SK-N-SH treated with all-trans-retinoic acid at 6 μM for 48 hours (cell line): ENCODE data around the gene BACH2.

Experiments used
- ATAC-seq: fragments of 200-7000 bp; cut with Tn5 transposase; 3 replicates; pipeline ENCODE4 v1.9.1; 2020; ENCODE audit warnings: mild to moderate bottlenecking, moderate library complexity
- ARNTL ChIP-seq: fragments of 450-650 bp; formaldehyde crosslinking; IDR thresholded peaks from 2 replicates; pipeline ENCODE4 v1.5.0; 2020; ENCODE audit warnings: low read depth, mild to moderate bottlenecking, moderate library complexity, borderline replicate concordance
- BACH2 ChIP-seq: fragments of 250-450 bp; sonication (Bioruptor Pico); IDR thresholded peaks from 2 replicates; pipeline ENCODE4 v1.9.0; 2021; ENCODE audit warnings: mild to moderate bottlenecking, borderline replicate concordance
- CREB5 ChIP-seq: fragments of 250-450 bp; sonication (Bioruptor Pico); IDR thresholded peaks from 2 replicates; pipeline ENCODE4 v1.5.1; 2020; ENCODE audit warnings: low read depth, mild to moderate bottlenecking, moderate library complexity
- CSDC2 ChIP-seq: fragments of 250-450 bp; sonication (Bioruptor Pico); IDR thresholded peaks from 2 replicates; pipeline ENCODE4 v1.5.0; 2020; ENCODE audit warnings: mild to moderate bottlenecking, moderate library complexity
- CSRNP3 ChIP-seq: fragments of 250-450 bp; sonication (Bioruptor Pico); IDR thresholded peaks from 2 replicates; pipeline ENCODE4 v1.5.1; 2021; ENCODE audit warnings: mild to moderate bottlenecking, moderate library complexity
- ESRRG ChIP-seq: fragments of 250-450 bp; sonication (Bioruptor Pico); IDR thresholded peaks from 2 replicates; pipeline ENCODE4 v1.6.1; 2021; ENCODE audit warnings: mild to moderate bottlenecking
- GLIS3 ChIP-seq: fragments of 250-450 bp; sonication (Bioruptor Pico); IDR thresholded peaks from 2 replicates; pipeline ENCODE4 v1.5.0; 2020; ENCODE audit warnings: mild to moderate bottlenecking, moderate library complexity
- ISL1 ChIP-seq: fragments of 250-450 bp; sonication (Bioruptor Pico); IDR thresholded peaks from 2 replicates; pipeline ENCODE4 v2.1.2; 2022; ENCODE audit warnings: mild to moderate bottlenecking, moderate library complexity
- OSR1 ChIP-seq: fragments of 250-450 bp; sonication (Bioruptor Pico); IDR thresholded peaks from 2 replicates; pipeline ENCODE4 v1.8.0; 2022; ENCODE audit warnings: moderate library complexity, mild to moderate bottlenecking, inconsistent platforms
- PATZ1 ChIP-seq: fragments of 250-450 bp; sonication (Bioruptor Pico); IDR thresholded peaks from 2 replicates; pipeline ENCODE4 v1.8.0; 2020; ENCODE audit warnings: mild to moderate bottlenecking, moderate library complexity, borderline replicate concordance
- PPARA ChIP-seq: fragments of 250-450 bp; sonication (Bioruptor Pico); IDR thresholded peaks from 2 replicates; pipeline ENCODE4 v1.5.0; 2020; ENCODE audit warnings: mild to moderate bottlenecking, borderline replicate concordance
- RARB ChIP-seq: fragments of 250-450 bp; sonication (Bioruptor Pico); IDR thresholded peaks from 2 replicates; pipeline ENCODE4 v1.8.0; 2021; ENCODE audit warnings: mild to moderate bottlenecking, moderate library complexity
- SNAI2 ChIP-seq: fragments of 250-450 bp; sonication (Bioruptor Pico); IDR thresholded peaks from 2 replicates; pipeline ENCODE4 v1.5.0; 2020; ENCODE audit warnings: mild to moderate bottlenecking, moderate library complexity
- TCF4 ChIP-seq: fragments of 250-450 bp; sonication (Bioruptor Pico); IDR thresholded peaks from 2 replicates; pipeline ENCODE4 v1.8.0; 2021; ENCODE audit warnings: mild to moderate bottlenecking, moderate library complexity, borderline replicate concordance
- TOX ChIP-seq: fragments of 250-450 bp; sonication (Bioruptor Pico); IDR thresholded peaks from 2 replicates; pipeline ENCODE4 v1.8.0; 2021; ENCODE audit warnings: mild to moderate bottlenecking, moderate library complexity, borderline replicate concordance
- TSHZ2 ChIP-seq: fragments of 250-450 bp; sonication (Bioruptor Pico); IDR thresholded peaks from 2 replicates; pipeline ENCODE4 v1.5.0; 2020; ENCODE audit warnings: mild to moderate bottlenecking, moderate library complexity
- ZFP3 ChIP-seq: fragments of 250-450 bp; sonication (Bioruptor Pico); IDR thresholded peaks from 2 replicates; pipeline ENCODE4 v1.5.0; 2020; ENCODE audit warnings: mild to moderate bottlenecking, moderate library complexity
- ZFP30 ChIP-seq: fragments of 450-650 bp; formaldehyde crosslinking; IDR thresholded peaks from 2 replicates; pipeline ENCODE4 v1.5.0; 2022; ENCODE audit warnings: mild to moderate bottlenecking, moderate library complexity
- ZNF70 ChIP-seq: fragments of 450-650 bp; formaldehyde crosslinking; IDR thresholded peaks from 2 replicates; pipeline ENCODE4 v1.5.0; 2020; ENCODE audit warnings: mild to moderate bottlenecking, moderate library complexity

BACH2 gene

GRCh38 chr6:89925826-89926225 lies 370.8 kb downstream of the BACH2 start:
- ATAC-seq, result no peak
- TF ChIP-seq ESRRG (CRISPR knock-in tag) (no peak), RARB (CRISPR knock-in tag) (no peak), ZFP30 (no peak), TCF4 (CRISPR knock-in tag) (no peak), ZFP3 (CRISPR knock-in tag) (no peak), BACH2 (CRISPR knock-in tag) (no peak), SNAI2 (CRISPR knock-in tag) (no peak), TOX (CRISPR knock-in tag) (no peak), ZNF70 (no peak)
- TF ChIP-seq, all 23 proteins: peak for 0

GRCh38 chr6:89924231-89924630 lies 372.4 kb downstream of the BACH2 start:
- no peak for TF ChIP-seq CREB5 (CRISPR knock-in tag)
- no peak for TF ChIP-seq ZFP3 (CRISPR knock-in tag)
- TF ChIP-seq TOX (CRISPR knock-in tag), result no peak
- no peak for TF ChIP-seq CSRNP3 (CRISPR knock-in tag)
- no peak for TF ChIP-seq ZNF70
- no peak for TF ChIP-seq BACH2 (CRISPR knock-in tag)
- no peak for TF ChIP-seq ISL1 (CRISPR knock-in tag)
- TF ChIP-seq PPARA (CRISPR knock-in tag), result no peak
- TF ChIP-seq ZFP30, result no peak
- no peak for TF ChIP-seq ARNTL (CRISPR knock-in tag)
- TF ChIP-seq TSHZ2 (CRISPR knock-in tag), result no peak
- no peak for TF ChIP-seq ESRRG (CRISPR knock-in tag)
- no peak for TF ChIP-seq PATZ1 (CRISPR knock-in tag)
- TF ChIP-seq CSDC2 (CRISPR knock-in tag), result no peak
- no peak for ATAC-seq

- no peak; the same call in 2 of the 3 replicates for ATAC-seq
Measured at GRCh38 chr6:89921691-89922090, 375.0 kb downstream of the BACH2 start.

More at GRCh38 chr6:89921691-89922090, 375.0 kb downstream of the BACH2 start:
- TF ChIP-seq TCF4 (CRISPR knock-in tag) (no peak), ZFP30 (no peak), TOX (CRISPR knock-in tag) (no peak), ZFP3 (CRISPR knock-in tag) (no peak), PATZ1 (CRISPR knock-in tag) (no peak), ZNF70 (no peak), OSR1 (CRISPR knock-in tag) (no peak), RARB (CRISPR knock-in tag) (no peak), GLIS3 (CRISPR knock-in tag) (no peak)
